Uterus (tissue), 2 donors: ENCODE measurements around the gene LIPM.

ENCODE experiments used
- CTCF ChIP-seq, 4 experiments: fragments of 200-600 bp in 2 of 4; fragments of 450-650 bp in 2 of 4; sonication (generic) in 2 of 4; IDR thresholded peaks; one replicate each; pipeline ENCODE4 v1.5.1; 2016 to 2019; ENCODE audit warnings: antibody characterized with exemption in 4 of 4, mild to moderate bottlenecking in 2 of 4, moderate library complexity in 1 of 4
- POLR2A ChIP-seq, 2 donors: fragments of 450-650 bp; IDR thresholded peaks; one replicate each; pipeline ENCODE4 v1.6.1; 2016; ENCODE audit warnings: antibody characterized with exemption in 2 of 2, mild to moderate bottlenecking in 1 of 2, moderate library complexity in 1 of 2

GRCh38 chr10:88791924-88792323 is 10.6 kb upstream of the LIPM start:
- no peak for TF ChIP-seq CTCF (IDR thresholded peaks at IDR 0.05)
- no peak for TF ChIP-seq POLR2A (IDR thresholded peaks at IDR 0.05)
